ENCODE data around the gene CCDC50.

CCDC50 gene

DNA sequence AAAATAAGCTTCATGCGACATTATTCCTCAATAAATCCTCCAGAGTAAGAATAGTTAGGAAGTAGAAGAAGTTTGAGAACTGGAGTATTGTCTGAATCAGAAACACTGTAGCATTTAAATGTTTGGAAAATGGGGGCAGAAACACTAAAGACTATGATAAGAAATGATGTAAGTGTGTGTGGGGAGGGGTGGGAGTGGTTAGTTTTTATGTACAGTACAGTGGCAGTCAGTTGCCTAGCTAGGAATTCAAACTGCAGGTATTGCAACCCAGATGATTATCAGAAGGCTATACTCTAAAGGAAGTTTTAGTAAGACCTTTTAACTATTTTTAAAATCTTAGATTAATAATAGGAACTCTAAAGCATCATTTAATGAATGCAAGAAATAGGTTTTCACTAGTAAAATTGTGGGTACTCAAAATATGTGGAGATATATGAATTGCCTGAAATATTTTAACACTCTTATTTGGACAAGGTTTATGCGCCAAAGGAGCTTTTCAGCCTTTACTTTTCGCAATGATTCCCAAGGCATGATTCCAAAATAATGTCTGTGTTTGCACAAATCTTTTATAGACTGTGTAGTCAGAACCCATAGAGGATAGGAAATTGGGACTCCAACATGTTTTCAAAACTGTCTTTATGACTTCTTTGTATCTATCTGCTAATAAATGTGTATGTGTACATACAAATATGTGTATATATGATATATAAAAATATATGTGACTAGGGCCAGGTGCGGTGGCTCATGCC lies 8.0 kb upstream of the CCDC50 start:
- no peak for DNase-seq

DNA sequence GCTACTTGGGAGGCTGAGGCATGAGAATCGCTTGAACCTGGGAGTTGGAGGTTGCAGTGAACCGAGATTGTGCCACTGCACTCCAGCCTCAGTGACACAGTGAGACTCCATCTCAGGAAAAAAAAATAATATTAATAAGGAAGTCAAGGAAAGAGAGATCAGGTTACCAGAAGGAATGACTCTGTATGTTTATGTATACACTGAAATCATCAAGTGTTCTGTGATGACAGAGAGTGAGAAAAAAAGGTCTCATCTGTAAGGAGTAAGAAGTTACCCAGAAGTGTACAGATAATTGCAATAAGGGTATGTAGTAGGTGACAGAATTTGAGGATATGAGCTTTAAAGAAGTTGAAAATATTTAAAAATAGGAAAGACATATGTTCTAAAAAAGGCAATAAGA lies 4.3 kb upstream of the CCDC50 start:
- no peak for DNase-seq

DNA sequence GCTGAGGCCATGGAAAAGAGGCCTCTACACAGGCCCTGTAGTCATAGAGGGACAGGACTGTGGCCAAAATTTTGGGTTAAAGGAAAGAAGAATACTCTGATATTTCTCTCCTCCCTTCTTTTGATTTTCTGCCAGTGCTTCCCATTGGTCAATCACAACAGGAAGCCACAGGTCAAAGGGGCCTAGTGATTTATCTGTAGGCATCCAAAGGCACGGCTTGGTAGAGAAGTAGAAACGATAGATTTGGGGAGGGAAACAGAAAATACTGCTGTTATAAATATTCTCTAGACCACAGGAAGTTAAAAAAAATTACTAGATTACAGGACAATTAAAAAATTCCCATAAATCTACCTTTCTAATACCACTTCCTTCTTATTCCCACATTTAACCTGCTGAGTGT lies 1.7 kb upstream of the CCDC50 start:
- DNase-seq, result no peak

DNA sequence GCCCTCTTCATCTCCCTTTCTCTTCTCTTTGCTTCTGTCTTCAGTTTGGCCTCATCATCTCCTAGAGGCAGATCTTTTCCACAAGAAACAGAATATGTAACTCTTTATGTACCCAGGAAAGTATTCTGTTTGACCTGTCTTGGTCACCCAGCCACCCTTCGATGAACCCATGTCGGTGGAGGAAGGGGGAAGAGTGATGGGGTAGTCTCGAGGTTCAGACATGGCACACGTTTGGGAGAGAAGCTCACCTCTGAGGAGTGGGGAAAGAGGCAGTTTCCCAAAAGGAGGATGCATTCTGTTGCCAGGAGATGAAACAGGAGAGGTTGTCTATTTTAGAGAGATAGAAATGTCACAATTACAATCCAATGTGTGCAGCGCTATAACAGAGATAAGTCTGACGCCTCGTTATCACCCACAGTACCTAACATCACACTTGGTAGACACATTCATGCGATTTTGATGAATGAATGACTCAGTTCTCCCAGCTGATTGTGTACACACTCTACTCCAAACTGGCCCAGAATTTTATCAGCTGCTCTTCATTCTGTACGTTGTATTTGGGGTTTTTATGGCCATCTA lies 722 bp upstream of the CCDC50 start:
- DNase-seq, result no peak

DNA sequence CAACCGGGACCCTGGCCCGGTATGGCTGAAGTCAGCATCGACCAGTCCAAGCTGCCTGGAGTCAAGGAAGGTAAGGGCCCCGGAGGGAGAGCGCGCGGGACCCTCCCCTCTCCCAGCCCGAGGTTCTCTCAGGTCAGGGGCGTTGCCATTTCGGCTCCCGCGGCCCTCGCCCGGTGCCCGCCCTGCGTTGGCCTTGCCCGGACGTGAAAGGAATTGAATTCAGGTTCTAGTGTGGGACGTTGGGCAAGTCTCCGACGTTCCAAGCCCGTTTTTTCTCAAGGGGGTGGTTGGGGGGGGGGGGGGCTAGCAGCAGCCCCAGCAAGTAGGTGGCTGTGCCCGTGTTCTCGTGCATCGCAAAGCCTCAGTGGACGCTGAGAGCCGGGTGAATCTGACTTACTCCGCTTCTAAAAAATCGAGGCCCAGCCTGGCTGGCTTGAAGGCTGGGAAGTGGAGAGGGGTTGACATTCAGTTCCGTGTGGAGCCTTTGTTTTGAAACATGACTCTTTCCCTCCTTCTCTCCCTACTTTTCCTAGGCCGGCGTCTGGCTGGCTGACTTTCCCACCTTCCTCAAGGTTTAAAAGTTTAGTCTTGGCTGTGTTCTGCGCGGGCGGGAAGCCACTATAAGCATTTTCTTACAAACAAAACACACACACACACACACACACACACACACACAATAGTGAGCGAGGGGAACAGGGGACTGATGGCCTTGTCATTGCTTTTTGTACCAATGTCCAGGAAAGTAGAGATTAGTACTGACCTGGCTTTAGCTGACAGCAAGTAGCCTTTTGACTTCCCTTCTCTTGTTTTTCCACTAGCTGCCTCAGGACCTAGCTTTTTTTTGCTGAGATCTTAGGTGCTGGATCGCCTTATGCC lies 698 bp downstream of the CCDC50 start, which contains the start of gene UTS2B:
TSS of gene UTS2B (minus strand) at position 873 of the 876 bp plus-strand sequence. CDS start 48,337 bp downstream, outside the sequence.
- DNase-seq, result peak; percentile 7

DNA sequence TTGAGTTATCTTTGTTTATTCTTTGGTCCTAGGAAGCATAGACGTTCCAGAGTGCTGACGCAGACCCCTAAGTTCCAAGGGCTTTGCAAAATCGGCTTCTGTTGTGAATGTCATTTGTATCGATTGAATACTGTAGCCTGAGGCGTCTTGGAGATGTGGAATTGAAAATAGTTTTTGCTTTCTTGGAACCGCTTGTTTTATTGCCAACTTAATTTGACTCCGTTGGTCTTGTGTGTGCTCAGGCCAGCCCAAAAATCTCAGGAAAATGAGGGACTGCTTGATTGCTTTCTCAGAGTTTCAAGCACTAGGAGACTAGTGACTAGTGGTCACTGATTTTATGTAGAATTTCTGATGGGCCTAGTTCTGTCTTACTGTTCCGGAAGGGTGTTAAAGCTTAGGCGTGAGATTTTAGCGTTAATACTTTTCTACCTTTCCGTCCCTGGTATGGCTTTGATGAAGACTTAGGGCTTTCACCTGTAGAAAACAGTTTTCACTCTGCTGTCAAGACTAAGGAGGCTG lies 1.4 kb downstream of the CCDC50 start:
- DNase-seq, result no peak

DNA sequence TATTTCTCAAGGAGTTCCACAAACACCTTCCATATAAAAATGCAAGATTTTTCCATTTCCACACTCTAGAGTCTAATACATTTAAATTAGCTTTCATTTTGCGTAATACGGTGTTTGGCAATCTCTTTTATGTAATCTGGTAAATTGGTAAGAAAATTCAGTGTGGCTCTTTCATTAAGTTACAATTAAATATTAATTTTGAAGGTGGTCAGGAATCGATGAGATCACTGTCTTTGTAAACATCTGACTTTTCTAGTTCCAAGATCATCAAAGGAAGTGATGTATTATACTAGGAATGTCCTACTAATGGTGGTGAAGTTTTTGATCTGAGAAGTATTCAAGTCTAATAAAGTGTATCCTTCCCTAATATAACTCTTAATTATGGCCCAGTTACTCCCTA lies 2.2 kb downstream of the CCDC50 start:
- no peak for DNase-seq

DNA sequence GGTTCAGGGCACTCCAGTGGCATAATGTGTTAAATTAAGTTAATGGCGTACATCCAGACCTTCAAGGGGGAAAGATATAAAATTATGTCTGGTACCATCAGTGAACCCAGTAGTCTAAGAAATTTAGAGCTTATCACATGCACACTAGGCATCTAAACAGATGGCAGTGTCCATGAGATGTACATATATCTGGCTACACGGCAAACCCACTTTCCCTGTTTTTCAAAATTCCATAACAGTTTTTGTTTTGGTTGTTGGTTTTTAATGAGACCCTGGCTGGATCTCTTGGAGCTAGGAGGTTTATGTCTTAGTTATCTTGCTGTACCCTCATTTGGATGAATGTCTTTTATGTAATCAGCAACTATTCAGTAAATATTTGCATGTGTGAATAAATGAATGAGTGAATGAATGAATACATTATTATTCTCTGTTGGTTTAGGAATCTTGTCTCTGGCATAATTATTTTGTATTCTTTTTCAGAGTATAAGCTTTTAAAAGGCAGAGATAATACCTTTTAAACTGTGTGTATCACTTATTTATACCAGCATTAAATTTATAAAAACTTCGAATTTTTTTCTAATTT lies 4.2 kb downstream of the CCDC50 start:
- no peak for DNase-seq

DNA sequence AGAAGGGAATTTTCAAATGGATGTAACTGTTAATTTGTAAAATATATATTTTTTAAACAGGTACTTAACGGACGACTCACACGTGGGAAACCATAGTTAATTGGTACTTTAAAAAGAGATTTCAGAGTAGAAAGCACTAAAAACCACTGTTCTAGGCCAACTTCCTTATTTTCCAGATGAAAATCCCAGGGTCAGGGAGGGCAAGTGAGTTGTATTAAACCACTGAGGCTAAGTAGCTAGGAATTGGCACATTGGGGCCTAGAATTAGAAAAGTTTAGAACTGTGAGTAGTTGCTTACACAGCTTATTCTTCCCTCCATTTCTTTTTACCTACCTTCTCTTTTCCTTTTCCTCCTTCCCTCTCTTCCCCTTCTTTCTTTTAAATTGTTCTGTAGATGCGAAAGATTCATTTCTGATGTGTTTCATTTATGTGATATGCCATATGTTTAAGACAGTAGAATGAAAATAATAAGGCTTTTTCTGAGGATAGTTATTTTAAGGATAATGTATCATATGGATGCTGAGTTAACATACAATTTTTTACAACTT lies 5.2 kb downstream of the CCDC50 start:
- DNase-seq, result no peak

DNA sequence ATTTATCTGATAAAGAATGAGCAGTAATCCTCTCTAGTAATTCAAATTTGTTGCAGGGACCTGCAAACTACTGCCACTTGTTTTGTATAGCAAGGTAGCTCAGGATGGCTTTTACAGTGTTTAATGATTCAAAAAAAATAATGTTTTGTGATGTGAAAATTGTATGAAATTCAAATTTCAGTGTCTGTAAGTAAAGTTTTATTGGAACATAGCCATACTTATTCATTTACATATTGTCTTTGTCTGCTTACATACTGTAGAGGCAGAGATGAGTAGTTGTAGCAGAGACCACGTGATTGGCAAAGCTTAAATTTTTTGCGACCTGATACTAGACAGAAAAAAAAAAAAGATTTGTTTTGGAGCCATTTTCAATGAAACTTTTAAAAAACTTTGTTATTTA lies 7.6 kb downstream of the CCDC50 start:
- no peak for DNase-seq

DNA sequence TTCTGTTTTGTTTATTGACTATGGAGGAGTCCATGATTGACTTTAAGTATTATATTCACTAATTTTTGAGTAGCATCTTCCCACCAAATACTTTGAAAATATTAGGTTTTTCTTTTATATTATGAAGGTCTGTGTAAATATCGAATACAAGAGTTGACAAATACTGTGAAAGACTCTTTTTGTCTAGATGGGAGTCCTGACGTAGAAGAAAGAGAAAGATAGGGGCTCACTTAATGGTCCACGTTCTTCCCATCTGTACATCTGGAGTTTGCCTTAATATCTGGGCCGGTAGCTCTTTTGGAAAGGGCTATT lies 8.9 kb downstream of the CCDC50 start:
- DNase-seq, result no peak

DNA sequence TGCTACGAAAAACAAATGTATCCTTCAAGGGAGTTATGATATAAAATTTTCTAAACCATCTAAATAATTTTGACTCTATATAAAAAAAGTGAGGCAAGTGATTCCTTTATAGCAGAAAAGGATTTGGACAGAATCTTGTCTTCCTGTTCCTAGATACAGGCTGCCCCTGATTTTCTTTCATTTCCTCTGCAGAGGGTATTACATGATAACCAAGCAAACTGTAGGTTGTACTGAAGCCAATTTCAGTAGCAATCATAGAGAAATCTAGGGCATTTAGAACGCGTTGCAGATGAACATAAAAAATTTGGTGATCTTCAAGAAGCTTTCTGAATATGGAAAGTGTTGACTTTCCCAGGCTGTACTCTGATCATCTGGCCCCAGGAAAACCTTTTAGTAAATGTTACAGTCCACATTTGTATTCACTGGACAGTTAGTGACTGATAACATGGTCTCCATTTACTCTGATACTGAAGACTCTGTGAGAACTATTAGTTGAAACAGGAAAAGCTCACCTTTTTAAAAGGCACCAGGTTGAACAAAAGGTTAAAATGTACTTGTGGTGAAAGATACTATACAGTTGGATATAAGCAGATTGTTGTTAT lies 10.2 kb downstream of the CCDC50 start:
- no peak for DNase-seq

DNA sequence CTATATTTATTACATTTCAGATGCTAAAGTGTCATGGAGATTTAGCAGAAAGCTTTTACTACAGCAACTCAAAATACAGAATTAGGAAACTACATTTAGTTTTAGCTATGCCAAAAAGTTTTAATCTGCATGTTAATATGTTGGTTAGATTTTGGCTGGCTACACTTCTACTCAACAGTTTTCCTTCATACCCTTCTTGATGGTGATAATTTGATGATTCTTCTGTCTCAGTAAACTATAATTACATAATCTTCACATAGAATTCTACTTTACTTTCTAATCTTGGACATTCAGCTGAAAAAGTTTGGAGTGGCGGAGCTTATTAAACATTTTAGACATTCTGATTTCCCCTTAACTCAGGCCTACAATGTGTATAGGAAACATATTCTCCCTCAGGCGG lies 11.2 kb downstream of the CCDC50 start:
- DNase-seq, result no peak

DNA sequence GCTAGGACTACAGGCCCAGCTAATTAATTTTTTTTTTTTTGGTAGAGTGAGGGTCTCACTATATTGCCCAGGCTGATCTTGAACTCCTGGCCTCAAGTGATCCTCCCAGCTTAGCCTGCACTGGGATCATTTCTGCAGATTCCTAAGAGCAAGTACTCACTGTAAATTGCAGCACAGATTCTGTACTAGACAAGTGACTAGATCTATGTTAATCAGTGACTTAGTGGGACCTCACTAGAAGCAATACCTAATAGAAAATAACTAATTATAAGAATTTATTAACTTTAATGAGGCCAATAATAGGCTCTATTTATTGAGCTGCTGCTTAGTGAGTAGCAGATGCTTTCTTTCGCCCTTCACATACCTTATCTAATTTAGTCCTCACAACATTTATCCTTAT lies 11.8 kb downstream of the CCDC50 start:
- no peak for DNase-seq

DNA sequence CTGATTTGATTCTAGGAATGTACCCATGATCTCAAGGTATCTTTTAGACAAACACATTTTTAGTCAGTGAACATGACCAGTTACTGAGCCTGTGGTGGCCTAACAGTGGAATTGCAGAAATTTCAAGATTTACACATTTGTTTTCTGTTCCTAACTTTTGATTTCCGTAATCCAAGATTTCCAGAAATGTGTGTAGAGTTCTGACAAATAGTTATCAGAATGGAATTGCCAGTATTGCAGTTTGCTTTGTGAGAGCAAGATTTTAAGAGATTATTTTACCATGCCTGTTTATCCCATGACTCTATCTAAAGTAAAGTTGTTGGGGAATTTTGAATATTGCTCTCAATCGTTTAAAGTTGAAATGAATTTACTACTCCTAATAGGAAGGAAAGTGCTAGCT lies 12.8 kb downstream of the CCDC50 start:
- DNase-seq, result no peak

DNA sequence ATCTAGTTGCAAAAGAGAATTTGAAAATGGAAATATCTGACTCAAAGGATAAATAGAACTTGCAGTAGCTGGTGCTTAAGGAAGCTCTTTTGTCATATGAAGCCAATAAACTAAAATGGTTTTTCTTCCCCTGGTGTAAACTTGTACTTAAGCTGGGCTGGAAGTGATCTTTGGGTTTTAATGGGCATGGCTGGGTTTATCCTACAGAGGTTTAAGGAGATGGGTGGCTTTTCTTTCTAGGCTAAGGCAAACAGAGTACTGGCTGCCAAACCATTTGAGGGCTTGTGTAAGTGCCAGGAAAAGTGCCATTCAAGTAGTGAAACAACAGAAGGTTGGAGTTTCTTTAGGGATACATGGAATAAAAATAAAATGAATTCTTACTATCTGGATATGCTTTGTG lies 13.2 kb downstream of the CCDC50 start:
- DNase-seq, result no peak

DNA sequence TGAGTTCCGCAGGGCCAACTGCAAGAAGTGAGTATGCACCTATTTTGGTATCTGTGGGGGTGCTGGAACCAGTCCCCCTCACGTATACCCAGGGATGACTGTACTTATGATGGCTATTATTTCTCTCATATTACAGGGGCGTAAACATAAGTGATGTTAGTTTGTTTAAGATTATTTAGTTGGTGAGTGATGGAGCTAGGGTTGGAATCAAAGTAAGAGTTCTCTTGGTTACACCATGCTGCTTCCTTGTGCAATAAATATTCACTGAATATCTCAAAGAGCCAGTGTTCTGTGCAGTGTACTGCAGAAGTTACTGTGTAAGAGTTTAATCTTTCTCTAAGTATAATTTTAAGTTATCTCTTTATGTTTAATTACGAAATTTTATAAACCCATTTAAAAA lies 13.9 kb downstream of the CCDC50 start:
- DNase-seq, result no peak

DNA sequence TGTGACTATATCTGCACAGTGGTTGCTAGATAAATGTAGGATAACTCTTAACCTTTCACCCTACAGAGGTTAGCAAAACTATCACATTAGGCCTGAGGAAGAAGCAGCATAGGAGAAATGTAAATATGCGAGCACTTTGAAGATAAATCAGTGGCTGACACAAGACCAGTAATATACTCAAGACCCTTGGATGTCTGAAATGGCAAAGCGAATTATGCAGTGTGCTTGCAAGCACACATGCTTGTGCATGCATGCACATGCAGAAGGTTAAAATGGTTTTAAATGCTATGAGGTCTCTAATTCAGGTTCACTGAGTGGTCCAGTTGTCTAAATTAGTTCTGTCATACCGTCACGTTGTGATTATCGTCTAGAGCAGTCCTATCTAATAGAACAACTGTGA lies 14.7 kb downstream of the CCDC50 start:
- DNase-seq, result no peak

DNA sequence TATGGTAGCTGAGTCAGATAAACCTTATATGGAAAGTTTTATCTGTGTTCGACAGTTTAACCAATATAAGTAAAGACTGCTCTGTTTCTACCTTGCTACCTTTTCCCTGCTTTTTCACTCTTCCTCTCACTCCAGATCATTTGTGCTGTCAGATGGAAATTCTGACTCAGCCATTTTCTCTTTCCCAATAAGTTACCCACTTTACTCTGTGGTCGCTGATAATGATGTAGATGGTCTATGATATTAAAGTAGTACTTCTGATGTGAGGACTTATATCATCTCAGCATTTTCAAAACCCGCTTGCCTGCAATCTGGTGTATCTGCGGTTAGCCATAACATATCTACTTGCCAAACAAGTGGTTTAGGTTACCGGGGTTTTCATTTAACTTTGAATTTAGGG lies 16.1 kb downstream of the CCDC50 start:
- DNase-seq, result no peak

DNA sequence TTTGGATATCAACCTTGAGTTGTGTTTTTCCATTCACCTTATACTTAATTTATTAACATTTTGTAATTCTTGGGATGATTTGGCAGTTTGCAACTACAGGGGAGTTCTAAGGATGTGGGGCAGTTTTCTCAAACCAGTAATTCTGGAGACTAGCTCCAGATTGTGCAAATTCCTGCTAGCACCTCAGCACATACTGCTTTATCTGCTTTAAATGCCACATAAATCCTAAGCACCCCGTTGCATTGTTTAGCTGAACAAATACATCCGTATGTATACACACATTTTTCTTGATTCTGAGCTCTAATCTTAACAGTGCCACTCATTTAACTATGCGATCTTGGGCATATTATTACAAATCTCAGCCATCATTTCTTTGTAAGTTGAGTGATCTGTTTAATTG lies 18.0 kb downstream of the CCDC50 start:
- DNase-seq, result no peak

DNA sequence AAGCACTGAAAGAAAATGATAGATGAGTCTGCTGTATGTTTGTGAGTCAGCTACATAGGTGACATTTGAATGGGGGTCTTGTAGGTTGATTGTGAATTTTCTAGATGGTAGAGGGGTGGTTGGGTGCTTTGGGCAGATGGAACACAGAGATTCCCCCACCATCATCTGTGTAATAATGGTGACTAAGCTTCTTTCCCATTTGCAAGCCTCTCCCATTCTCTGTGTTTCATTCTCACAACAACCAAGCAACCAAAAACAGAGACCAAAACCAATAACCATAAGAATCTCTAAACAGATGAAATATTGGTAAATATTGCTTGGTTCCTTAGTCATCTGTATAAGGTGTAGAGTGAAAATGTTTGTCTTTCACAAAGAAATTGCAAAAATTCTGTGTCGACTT lies 18.9 kb downstream of the CCDC50 start:
- DNase-seq, result no peak

DNA sequence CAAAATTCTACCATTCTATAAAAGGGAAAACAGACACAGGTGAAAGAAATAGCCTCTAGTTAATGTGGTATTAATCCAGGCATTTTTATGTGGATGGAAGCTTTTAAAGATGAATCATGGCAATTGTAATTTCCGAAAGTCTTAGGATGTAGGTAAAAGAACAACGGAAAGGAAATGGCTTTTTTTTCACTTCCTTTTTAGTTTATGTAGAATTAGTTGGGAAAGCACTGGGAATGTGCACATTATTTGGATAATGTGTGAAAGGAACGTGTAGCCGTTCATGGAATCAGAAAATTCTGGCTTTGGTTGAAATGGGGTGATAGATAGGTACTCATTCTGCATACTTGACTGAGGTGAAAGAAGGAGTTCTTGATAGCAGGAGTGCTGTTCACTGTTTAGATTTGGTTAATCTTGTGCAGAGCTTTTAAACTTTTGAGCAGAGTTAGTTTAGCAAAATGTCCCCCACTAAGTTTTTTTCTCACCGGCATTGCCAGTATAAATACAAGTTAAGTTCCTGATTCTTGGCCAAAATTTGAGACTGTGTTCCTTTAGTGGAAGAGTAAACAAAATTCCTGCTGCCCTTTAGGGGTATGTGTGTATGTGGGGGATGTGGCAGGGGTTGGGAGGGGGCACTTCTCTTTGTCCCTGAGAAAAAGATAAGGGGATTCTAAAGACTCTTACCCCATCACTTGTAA lies 21.3 kb downstream of the CCDC50 start:
- DNase-seq, result no peak
